ENCODE data around the gene ZNF281.
"Not testable (repeated sequence)": the region's sequence is repeated elsewhere in the genome, so short reads cannot be mapped to it uniquely, and the experiment has no call there.

ZNF281 gene

DNA sequence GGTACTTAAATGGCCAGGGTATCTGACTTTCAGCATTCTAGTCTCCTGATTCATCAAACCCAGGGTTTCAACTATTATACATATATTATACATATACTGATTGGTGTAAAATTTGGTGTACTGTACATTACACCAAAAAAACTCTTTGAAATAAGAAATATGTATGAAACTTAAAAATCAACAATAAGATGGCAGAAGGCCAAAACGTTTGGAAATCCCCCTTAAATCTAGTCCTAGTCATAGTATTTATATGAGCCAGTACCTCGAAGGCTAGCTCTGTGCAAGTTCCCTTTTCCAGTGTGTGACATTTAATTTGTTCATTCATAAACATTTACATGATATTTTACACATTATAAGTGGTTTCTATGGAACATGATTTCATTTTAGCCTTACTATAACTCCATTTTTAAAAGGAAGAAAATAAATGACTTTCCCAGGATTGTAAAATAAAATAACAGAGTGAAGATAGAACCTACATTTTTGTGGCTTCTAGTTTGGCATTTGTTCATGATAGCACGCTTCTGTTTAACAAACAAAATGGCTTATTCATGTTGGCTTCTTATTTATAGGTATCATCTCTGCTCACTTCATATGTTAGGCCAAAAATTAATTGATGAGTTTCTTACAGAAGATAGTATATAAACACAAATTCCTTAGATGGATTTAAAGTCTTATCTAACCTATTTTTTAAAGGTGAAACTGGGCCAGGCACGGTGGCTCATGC, 18.8 kb upstream of the ZNF281 start:
- peak; percentile 58 for DNase-seq

DNA sequence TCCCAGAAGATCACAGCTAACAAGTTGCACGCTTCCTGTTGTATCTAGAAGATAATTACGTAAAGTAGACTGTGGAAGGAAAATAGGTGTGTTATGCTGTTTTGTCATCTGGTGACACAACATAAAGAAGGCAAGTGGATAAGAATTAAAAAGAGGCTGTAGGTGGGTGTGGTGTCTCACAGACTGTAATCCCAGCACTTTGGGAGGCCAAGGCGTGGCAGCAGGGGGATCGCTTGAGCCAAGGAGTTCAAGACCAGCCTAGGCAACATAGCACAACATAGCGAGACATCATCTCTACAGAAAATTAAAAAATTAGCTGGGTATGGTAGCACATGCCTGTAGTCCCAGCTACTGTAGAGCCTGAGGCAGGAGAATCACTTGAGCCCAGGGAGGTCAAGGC, 17.9 kb upstream of the ZNF281 start:
- DNase-seq, result no peak

DNA sequence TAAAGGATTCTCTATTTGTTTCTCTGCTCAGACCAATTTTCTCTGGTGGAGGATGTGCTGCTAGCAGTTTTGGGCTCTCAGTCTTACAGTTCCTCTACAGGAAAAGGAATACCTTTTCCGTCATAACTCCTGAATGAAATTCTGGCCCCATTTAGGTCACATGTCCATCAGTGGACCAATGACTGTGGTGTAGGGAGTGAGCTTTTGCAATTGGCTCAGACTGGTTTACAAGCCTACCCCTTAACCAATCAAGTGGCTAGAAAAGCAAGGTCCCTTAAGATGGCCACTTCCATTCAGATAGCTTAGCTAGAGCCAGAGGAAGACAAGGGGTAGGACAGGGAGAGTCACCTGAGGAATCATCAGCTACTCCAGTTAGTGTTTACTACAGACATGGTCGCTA, 16.4 kb upstream of the ZNF281 start:
- no peak for DNase-seq

DNA sequence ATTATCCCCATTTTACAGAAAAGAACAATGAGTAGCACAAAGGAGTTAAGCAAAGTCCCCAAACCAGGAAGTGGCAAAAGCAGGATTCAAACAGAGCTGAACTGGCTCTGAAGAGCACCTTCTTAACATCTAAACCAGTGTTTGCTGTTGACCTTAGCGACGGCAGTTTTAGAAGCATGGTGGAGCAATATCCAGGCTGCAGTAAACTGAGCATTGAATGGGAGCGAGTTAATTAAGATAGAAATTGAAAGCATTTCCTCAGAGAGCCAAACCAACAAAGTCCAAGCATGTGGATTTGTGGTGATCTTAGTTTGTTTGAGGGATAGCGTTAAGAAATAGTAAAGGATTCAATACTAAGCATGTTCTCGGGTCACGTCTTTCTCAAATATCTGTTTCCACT, 13.4 kb upstream of the ZNF281 start:
- no peak for DNase-seq

DNA sequence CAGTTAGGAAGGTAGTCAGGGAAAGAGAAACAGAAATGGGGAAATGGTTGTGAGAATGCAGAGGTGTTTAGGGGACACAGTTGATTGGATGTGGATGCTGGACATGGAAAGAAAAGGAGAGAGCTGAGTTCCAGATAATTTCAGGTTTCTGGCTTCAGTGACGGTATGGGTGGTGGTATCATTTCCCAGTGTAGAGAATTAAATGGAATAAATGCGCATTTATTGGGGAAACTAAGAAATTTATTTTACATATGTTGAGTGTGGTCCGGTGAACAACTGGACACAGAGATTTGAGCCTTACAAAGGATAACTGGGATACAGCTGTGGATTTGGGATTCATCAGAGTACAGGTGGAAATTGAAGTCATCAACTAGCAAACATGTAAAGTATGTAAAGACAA, 12.4 kb upstream of the ZNF281 start:
- DNase-seq, result no peak

DNA sequence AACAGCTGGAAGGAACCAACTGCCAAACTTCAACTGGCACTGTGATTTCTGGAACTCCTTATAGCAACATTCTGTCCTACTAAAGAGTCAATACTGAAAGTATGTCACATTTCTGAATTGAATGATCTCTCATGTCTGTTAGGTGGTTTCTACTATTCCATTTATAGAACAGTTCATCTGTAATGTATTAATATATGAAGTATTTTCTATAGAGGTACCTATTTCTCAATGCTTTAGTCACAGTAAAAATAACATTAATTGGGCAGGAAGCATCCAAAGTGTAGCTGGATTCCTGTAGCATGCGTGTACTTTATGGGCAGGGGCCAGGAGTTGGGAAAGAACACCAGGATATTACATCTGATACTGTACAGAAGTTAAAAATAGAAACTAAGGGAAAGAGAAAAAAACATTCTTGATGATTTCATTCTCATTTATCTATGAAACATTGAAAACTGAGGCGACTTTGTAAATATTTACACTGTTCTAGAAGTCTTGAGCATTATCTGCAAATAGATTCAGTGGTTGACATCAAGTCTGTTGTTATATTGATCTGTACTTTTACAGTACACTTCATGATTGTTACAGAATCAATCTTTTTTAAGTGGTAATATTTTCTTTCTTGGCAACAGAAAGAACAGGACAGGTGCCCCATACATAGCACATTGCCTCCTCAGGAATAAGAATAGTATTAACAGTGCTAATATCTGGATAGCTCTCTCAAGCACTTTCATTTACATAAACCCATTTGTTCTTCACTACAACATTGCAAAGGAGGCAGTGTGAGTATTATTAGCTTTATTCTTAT, 6.2 kb upstream of the ZNF281 start:
- DNase-seq, result peak; percentile 16

DNA sequence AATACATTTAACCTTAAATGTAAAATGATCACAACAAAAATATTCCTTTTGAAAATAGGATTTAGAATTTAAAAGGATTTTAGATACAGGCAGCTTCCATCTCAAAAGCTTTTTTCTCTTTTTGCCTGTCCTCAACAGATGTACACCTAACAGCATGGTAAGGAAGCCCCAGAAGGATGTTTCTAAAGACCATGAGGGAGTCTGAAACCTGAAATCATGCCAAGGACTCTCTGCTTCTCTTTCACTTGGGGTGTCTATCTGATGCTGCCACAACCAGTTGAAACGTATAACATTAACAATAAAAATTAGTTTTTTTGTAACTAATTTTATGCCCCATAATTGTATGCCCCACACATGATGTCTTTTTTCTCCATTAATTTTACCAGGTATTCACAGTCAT, 5.4 kb upstream of the ZNF281 start:
- no peak for DNase-seq

DNA sequence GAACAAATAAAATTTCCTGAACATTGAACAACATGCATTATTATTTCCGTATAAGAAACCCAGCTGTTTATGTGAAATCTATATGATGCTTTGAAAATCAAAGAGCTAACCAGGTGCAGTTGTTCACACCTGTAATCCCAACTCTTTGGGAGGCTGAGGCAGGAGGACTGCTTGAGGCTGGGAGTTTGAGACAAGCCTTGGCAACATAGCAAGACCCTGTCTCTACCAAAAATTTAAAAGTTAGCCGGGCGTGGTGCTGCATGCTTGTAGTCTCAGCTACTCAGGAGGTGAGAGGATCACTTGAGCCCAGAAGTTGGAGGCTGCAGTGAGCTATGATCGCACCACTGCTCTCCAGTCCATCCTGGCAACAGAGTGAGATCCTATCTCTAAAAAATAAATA, 4.8 kb upstream of the ZNF281 start:
- DNase-seq, result no peak

DNA sequence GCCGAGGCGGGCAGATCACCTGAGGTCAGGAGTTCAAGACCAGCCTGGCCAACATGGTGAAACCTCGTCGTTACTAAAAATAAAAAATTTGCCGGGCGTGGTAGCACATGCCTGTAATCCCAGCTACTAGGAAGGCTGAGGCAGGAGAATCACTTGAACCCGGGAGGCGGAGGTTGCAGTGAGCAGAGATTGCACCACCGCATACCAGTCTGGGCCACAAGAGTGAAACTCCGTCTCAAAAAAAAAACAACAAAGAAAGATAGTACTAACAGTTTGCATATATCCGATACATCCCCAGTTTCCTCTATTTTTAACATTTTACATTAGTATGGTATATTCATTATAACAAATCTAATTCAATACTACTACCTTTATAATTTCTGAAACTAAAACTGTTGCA, 3.9 kb upstream of the ZNF281 start:
- DNase-seq, result not testable (repeated sequence)

DNA sequence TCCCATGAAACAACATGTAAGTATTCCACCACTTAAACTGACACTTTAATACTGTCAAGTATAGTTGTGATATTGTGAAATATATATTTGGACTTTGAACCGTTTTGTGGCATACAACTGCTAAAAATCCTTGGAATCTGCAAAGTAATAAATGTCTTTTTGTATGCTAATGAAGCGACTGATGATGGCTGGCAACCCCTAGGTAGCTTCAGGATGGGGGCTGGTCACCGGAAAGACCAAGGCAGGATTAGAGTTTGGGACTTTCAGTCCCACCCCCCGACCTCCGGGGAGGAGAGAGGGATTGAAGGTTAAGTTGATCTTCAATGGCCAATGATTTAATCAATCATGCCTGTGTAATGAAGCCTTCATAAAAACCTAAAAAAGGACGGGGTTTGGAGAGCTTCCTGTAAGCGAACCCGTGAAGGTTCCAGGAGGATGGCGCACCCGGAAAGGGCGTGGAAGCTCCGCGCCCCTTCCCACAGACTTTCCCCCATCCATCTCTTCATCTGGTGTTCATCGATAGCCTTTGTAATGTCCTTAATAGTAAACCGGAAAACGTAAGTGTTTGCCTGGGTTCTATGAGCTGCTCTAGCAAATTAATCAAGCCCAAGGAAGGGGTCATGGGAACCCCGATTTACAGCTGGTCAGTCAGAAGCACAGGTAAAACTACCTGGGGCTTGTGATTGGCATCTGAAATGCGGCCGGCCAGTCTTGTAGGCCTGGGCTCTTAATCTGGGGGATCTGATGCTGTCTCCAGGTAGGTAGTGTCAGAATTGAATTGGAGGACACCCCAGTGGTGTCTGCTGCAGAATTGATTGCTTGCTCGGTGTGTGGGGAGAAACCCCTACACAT, 1.8 kb upstream of the ZNF281 start:
- no peak for DNase-seq

DNA sequence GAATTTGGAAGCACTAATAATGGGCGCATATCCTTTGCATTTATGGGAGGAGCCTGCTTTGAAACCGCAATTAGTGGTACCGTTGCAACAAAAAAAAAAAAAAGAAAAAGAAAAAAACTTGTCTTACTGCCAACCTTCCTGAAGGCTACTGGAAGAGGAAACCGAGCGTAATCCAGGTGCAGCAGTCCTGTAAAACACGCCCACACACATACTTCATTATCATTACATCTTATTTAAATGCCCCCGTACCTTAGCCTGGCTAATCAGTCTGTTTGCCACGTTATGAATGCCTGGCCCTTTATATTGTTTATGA, 686 bp upstream of the ZNF281 start:
- no peak for DNase-seq

DNA sequence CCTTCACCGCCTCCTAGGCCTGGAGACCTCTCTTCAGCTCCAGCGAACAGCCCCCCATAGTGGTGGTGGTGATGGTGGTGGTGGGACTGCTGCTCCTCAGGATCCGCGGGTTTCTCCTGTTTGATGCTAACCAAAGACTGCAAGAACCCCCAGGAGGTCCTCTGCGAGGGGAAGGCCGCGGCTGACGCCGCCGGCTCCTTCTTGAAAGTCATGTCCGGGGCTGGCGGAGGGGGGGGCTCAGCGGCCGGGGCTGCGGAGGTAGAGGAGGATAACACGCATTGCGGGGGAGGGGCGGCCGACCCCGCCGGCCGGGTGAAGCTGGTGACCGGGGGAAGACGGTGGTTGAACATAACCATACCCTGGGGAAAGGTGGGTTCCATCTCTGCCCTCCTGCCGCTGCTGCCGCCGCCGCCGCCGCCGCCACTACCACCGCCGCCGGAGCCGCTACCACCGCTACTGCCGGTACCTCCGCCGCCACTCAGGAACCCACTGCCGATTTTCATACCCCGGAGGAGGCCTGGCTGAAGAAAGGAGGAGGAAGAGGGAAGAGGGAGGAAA, 554 bp downstream of the ZNF281 start:
- DNase-seq, result no peak

DNA sequence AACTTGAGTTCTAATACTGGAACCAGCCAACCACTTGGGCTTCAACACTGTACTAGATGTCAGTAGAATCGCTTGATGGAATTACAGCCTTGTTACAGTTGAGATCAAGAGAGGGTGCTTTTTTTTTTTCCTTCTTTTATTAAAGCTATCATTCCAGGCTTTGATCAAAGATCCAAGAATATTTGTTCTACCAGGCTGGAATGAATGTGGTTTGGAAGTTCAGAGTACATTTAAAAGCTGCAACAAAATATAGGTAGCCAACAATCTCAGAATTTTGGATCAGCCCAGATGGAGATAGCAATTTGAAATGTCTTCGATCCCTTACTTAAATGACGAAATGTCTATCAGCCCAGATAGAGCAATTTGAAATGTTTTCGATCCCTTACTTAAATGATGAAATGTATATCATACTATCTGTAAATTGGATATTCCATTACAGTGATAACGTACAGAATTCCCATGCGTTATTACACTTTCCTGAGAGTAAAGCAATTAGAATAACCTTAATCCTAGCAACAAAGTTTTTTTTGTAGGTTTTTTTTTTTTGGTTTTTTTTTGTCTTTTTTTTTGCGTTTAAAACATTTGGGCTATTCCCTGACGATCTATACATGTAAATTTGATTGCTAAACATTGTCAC, 3.6 kb downstream of the ZNF281 start:
- no peak for DNase-seq

DNA sequence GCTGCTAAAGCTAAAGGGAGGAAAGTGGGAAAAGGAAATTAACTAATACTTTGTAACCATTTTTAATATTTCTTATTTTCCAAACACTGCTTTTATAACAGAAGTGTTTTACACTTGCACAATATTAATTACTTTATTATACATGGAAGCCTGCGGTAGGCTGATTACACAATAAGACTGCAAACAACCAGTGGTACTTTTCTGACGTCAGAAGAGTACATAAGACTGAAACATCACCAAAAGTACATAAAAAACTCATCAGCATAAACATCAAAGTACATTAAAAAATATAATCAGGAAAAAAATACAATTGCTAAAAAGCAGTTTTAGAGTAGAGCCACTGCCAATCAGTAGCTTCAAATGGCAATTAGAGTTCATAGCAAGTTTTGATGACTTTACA, 4.6 kb downstream of the ZNF281 start:
- peak; percentile 73 for DNase-seq

DNA sequence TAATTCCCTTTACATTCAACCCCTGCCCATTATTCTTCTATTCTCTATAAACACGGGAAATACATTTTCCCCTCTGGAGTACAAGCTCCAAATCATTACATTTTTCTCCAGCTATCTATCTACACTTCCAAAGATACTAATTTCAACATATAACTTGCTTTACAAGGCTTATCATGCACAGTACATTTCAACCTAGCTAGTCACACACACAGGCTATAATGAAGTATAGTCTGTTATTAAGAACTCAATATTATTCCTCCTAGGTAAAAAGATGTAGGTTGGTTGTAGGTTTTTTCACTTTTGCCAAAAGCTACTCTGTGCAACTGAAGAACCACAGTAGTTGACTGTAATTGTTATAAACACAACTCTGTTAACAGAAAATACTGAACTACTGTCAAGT, 8.1 kb downstream of the ZNF281 start:
- DNase-seq, result no peak

DNA sequence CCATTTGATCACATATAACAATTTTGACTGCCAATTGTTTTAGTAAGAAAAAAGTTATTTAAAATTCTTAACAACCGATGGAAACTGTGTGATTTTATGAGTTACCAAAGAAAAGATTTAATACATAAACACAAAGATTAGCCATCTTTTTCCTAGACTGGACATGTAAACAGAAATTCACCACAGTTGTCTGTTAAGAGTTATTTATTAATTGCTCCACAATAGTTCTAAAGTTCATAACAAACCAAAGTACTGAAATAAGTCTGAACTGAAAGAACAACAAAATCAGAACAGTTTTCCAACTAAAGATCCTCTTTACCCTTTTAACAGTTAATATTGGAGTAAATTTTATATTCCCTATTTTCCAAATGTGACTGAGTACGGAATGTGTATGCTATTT, 8.6 kb downstream of the ZNF281 start:
- no peak for DNase-seq

DNA sequence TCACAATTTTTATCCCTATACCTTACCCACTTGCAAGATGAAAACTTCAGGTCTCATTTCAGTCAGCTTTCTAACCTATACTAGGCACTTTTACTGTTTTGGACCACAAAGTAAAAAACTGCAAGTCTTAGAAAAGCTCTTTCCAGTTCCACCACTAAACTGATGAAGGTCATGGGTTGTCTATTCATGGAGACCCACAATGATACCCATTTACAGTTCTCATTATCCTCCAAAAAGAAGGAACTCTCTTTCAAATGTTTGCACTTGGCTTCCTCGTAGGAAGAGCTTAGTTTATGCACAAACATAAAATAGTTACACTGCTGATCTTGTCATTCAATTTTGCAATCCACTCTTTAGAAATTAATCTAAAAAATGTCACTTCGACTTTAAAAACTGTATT, 9.3 kb downstream of the ZNF281 start:
- no peak for DNase-seq

DNA sequence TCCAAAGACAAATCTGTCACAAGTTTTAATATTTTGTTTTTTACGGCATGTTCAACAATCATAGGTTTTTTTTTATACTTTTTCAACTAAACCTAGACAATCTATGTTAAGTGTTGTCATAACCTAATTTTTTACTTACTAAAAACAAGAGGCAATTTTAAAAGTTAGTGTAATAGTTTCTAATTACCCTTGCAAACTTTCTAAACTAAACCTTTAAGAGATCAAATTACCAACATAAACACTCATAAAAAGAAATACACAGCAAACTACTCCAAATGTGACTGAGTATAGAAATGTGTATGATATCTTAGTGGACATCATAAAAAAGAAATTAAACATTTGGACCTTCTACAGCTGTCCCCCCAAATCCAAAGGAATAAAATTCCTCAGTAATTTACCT, 10.0 kb downstream of the ZNF281 start:
- DNase-seq, result no peak

DNA sequence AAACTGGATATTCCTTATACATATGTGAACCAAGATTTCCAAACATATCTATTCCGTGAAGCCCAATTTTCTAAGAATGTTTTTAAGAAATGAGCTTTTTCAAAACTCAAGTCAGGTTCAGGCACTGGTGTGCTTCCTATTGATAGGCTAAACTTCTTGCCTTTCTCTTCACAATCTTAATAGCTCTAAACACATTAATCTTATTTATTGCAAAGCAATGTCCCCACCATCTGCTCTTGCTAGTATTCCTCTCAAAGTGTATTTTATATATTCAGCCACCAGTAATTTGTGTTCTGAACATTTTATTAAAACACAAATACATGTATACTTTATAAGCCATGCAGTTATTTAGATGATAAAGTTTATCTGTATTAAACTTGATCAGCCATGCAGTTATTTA, 11.5 kb downstream of the ZNF281 start:
- DNase-seq, result no peak

DNA sequence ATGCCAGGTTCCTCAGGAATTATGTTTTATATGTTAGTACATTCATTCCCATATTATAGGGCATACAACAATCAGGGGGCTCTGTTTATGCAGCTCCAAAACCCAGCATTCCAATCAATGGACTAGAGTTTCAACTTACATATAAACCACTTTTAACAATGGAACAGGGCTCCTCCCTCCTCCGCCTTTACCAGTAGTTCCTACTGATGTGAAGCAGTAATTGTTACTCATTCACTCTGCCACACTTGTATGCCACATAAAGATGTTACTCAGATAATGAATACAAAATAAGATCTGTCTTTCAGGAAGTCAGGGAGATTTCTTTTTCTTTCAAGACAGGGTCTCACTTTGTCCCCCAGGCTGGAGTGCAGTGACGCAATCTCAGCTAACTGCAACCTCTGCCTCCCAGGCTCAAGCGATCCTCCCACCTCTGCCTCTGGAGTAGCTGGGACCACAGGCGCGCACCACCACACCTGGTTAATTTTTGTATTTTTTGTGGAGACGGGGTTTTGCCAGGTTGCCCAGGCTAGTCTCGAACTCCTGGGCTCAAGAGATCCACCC, 17.1 kb downstream of the ZNF281 start:
- no peak for DNase-seq

DNA sequence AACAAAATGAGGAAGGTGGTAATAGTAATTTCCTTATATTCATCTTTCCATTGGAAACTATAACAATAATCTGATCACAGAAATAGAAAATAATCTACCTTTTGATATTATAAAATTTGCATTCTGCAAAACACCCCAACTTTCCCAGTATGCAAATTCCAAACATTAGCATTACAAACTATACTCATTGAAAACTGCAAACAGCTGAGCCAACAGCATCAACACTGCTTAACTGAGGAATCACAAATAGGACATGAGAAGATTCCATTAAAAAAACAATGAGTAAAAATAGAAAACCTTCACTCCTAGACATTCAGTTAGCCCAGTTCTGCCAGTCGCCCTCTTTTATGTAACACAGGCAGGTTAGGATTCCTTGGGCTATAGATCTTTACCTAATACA, 18.1 kb downstream of the ZNF281 start:
- DNase-seq, result no peak

DNA sequence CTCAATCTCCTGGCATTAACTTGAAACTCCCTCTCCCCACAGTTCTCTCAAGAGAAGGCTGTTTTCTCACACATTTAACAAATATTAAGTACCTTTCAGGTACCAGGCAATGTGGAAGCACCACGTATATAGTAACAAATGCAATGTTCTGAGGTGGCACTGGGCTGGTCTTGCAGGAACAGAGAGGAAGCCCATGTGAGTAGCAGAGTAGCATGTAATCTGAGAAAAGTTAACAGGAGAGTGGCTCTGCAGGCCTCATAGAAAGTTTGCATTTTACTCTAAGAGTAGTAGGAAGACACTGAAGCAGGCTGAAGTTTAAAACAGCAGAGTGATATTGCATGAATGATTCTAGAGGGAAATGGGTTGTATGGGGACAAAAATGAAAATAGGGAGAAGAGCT, 21.0 kb downstream of the ZNF281 start:
- DNase-seq, result no peak

DNA sequence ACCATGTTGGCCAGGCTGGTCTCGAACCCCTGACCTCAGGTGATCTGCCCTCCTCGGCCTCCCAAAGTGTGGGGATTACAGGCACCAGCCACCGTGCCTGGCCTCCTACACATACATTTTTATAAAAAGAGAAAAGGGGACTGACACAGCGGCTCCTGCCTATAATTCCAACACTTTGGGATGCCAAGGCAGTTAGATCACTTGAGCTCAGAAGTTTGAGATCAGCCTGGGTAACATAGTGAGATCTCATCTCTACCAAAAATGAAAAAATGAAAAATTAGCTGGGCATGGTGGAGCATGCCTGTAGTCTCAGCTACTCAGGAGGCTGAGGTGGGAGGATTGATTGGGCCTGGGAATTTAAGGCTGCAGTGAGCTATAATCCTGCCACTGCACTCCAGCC, 23.4 kb downstream of the ZNF281 start:
- DNase-seq, result no peak
